Sigmoid colon (tissue), 3 donors: ENCODE data around the gene PATJ.

ENCODE experiments used
- CTCF ChIP-seq, 4 experiments: fragments of 450-650 bp in 3 of 4; fragments of 200-600 bp in 1 of 4; IDR thresholded peaks; one replicate each; pipeline ENCODE4 v1.5.1; 2016 to 2019; ENCODE audit warnings: antibody characterized with exemption in 4 of 4, mild to moderate bottlenecking in 3 of 4, moderate library complexity in 2 of 4
- POLR2A ChIP-seq, 2 donors: fragments of 450-650 bp; IDR thresholded peaks; one replicate each; pipeline ENCODE4 v1.6.1; 2016; ENCODE audit warnings: antibody characterized with exemption in 2 of 2, mild to moderate bottlenecking in 2 of 2, moderate library complexity in 2 of 2

DNA sequence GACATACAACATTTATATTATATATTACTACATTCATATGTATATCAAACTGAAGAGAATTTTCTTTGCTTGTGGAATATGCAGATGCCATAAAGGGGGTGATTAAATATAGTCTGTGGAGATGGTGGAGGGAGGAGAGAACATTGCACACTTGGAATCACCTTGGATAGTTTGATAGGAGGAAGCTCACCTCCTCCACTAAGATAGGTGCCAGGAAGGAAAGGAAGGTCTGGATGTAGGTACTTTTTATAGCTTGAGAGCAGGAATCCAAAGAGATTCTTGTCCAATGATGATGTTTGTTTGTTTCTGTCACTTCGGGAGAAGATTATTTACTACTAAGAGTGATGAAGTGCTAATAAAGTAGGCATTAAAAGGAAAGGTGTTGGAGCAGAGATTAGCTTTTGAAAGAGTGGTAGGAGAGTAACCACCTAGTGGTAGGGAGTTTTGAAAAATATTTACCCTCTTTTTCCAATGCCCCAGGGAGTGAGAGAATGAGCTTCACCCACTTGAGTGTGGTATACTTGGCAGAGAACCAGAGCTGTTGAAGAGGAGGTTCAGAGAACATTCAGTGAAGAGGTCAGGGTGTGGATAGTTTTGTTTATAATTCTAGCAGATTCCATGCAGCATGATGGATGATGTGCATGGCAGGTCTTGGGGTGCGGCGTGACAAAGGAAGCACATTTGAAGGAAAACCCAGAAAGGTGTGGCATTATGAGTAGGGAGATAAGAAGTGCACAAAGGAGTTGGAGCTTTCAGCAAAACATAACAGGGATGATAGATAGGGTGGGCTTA is 145.0 kb downstream of the PATJ start:
- TF ChIP-seq CTCF (IDR thresholded peaks at IDR 0.05) (no peak), POLR2A (IDR thresholded peaks at IDR 0.05) (no peak)
